ELR (cell line): Measurements from ENCODE around the gene SLC1A2.

Experiments
- DNase-seq: peaks from one replicate; pipeline ENCODE4 v3.0.0-alpha.2; 2015; ENCODE audit warnings: low read depth

Gene SLC1A2

DNA sequence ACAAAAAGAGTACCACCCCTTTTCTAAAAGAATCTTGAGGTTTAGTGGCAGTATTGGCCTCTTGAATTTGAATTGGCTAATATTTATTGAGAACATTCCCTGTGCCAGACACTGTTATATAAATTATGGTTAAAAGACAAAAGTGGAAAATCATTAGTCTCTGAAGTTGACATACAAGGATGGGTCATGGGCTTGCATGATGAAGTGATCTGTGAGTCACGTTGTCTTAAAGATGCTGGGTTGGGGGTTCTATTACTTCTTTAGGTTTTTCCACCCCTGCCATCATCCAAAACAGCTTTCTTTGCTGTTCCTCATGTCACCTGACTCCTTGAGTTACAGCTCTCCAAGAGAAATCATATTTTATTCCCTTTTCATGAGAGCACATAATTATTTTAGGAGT, 195.4 kb downstream of the SLC1A2 start:
- peak; percentile 28 for DNase-seq

DNA sequence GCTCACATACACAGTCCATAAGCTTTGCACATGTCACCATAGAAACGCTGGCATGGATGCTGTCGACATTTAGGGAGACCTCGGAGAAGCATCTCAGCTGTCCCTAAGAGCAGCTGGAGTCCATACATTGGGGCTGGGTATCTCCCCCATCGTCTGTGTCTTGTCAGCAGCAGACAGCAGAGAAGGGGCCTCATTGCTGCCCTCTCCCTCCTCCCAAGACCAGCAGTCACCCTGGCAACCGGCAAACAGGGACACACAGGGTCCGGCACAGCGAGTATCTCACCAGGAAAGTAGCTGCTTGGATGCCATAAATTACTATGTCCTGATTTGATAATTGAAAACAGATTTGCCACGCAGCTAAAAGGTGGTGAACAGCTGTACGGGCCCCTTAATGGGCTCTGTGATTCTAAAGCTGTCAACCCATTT, 196.0 kb downstream of the SLC1A2 start:
- DNase-seq = peak; percentile 13

DNA sequence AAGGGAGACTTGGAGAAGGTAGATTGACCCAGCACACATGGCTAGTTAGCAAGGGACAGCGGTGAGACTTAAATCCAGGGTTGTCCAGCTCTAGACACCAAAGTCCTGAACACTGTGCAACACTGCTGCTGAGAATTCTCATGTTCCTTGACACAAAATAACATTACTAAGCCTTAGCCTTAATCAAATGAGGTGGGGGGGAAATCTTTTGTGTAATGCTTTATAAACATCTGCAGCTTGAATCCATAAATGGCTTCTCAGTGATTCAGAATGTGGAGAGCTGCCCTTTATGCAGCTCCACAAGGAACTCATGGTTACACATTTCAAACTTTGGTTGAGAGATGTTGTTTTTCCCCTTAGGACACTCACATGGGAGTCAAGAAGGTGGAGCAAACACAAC, 200.4 kb downstream of the SLC1A2 start:
- no peak for DNase-seq

DNA sequence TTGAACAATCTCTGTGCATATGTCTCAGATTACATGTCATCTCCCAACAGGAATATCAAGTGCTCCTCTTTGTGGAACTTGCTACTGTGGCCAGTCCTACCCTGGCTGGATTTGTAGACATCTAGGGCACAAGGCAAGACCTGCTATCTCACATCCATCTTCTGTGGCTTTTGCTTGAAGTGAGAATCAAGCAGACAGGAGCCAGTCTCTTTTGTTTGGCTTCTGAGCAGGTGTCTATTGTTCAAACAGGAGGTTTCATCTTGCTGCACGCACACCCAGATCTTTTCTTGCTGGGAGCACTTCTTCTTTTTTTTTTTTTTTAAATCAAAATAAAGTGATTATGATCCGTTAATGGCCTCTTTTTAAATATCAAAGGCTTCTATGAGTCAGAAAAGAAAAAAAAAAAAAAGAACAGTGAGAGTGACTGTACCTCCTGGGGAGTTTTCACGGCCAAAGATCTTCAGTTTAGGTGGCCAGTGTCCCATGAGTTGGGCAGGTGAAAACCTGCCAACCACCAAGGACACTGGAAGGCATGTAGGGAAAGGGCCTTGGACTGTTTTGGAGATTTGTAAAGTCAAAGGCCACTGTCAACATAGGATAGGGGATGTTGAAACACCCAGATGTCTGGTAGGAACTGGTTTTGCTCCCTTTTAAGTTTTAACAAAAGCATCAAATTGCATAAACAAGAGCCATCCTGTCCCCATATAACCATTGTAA, 202.2 kb downstream of the SLC1A2 start:
- DNase-seq = no peak

DNA sequence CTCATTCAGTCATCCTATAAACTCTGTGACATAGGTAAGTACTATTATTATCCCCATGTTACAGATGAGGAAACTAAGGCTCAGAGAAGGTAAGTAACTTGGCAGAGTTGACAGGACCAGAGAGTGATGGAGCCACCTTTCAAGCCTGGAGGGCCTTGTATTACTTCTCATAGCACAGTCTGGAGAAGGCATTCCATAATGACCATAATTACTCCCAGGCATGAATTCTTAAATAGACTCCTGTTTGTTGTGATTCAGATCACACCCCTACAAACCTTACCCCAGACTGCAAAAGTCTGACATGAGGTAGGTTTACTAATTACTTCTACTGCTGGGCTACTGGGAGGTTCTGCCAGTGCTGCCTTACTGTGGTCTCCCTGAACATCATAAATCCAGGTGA, 203.4 kb downstream of the SLC1A2 start:
- DNase-seq = no peak

DNA sequence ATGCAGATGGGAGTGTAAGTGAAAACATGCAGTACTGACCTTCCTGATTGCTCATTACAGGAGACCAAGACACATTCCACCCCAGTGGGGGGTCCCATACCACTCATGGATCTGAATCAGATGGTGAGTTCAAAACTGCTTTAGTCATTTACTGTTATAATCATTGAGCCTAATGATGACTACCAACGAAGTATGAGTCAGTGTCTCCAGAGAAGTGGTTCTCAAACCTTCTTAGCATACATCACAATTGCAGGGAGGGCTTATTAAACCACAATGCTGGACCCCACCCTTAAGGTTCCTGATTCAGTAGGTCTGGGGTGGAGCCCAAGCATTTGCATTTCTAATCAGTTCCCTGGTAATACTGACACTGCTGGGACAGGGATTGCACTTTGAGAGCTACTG, 204.6 kb downstream of the SLC1A2 start:
- peak; percentile 99 for DNase-seq

DNA sequence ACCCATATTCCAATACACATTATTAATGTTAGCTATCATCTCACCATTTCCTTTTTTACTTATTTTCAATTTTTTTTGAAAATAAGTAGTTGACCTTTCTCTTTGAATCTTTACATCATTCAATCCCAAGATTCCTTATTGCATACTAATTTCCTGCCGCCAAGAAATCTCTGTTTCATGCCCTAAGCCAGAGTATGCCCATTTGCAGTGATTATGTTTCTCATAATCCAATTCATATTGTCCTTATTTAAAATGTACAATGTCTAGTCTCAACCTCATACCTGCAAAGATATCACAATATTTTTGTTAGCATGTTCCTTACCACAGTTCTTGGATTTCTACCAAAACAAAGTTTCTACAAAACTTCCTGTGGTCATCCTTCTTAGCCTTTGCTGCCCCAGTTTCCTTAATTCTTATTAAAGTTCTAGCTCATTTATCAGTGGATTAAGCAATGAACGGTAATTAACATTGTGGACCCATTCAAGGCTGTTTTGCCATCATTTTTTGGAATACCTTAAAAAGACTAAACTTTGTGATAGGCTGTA, 205.1 kb downstream of the SLC1A2 start:
- peak; percentile 71 for DNase-seq

DNA sequence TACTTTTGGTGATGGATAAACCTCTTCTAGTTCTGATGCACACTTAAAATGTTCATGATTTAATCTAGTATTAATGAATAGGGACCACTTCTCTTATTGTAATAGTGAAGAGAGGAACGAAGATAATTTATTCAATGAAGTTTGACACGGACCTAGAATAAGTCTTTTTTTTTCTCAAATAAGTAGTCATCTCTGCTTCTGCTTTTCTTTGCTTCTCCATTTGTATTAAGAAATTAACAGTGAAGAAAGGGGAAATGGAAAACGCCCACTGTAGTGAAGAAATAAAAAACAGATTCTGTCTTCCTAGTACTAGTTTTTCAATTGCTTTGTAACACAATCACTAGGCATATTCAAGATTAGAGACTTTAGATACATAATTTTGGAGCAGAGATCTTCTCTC, 207.4 kb downstream of the SLC1A2 start:
- DNase-seq = no peak

DNA sequence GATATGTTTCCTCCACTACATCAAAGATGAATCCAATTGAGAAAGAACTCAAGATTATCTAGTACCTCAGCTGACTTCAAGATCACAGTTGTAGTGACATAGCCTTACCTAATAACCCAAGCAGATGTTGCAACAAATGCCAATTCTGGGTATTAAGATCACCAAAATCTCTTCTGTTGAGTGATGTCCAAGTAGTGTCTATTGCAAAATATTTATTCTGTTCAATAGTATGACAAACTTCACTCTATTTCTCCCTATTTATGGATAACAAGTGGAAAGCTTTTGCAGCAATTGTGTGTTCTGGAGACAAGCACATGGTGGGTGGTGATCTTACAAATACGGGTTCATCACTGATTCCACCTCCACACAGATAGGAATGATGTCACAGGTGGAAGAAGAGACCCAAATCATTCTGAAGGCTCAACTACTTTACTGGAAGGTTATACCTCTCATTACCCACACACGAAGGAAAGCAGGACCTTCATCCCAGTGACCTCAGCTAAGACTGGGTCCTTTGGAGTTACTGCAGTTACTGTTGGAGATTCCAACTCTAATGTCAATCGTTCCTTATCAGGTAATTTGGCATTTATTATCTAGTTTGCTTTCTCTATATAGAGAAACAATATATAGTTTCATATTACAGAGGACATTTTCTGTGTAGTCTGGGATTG, 208.3 kb downstream of the SLC1A2 start:
- DNase-seq = no peak

DNA sequence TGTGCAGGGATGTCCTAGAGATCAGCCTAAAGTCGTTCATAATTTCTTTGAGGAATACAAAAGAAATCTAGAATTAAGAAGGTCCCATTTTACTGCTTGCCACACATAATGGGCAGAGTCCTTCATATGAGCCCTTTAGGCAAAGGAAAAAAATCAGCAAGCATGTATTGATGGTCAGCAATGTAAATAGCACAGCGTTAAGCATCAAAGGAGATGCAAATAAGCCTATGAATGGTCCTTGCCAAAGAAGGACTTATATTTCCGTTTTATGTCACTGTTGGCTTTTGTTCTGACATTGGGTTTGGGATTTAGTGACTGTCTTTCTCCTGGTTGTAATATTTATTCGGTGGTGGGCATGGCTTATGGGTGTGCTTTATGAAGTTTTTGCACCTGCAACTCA, 210.6 kb downstream of the SLC1A2 start:
- DNase-seq = no peak

DNA sequence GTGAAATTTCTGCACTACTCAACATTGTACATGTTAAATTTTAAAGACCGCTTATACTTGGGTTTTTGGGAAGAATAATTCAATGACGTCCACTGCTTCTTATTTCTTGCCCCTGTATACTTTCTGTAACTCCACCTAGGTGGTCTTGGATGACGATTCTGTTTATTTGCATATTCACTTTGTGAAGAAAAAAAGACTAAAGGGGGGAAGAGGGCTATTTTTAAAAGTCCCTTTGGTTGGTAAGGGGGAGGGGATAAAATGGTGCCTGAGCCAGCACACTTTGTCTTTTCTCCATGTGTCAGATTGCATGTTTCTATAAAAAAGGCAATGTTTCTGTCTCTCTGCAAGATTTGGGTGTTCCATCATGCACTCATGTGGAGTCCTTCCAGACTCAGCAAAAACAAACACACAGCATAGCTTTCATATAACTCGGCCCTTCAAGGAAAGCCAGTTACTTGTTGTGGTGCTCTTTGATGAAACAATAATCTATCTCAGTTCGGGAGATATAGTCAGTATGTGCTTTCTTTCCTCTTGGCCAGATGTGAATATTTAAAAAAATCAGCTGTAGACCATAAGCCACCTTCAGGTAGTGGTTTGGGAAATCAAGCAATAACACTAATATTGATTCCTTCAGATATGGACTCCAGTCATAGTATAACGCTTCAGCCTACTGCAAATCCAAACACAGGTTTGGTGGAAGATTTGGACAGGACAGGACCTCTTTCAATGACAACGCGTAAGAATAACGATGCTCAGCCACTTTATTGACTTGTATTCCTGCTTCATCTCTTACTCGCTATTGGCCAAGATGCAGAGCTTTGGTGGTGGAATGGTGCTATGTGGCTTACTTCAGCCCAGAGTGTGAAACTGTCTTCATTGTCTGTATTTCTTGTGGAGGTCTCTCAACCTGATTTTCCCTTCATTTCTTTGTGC, 211.6 kb downstream of the SLC1A2 start:
- DNase-seq = no peak

DNA sequence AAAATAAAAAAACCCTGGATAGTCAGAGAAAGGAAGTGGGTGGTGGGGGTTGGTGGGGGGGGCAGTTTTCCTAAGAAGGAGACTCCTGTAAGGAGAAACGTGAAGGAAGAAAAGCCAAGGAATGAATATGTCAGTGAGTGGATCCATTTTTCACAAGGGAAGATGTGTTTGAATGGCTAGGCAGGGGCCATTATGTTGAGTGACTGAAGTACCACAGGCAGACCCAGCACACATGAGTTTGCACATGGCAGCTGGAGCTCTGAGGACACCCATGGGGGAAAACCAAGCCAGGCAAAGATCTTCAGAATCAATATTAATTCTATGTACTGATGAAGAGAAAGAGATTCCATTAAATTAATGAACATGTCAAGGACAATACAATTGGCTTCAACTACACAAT, 212.7 kb downstream of the SLC1A2 start:
- no peak for DNase-seq

DNA sequence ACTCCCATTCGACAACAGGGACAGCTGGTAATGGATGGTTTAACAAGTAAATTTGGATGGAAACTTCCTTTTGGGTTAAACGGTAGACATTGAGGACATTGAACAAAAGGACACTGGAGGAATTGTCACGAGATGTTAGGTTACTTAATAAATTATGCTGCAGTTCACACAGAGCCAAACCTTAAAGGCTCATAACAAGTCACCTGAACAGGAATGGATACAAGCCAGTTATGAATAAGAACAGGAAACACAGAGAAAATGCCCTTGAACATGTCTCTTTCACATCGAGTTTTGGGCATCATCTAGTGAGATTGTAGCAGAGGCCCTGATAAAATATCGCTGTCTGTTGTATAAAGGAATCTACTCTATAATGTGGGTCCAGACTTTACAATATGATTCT, 214.7 kb downstream of the SLC1A2 start:
- DNase-seq = no peak
